ENCODE data around the gene PCNX3.

Gene PCNX3

GRCh38 chr11:65640483-65641296 is 25.1 kb downstream of the PCNX3 start:
- H3K27me3 Mint-ChIP-seq (ENCODE audit: low read depth), result no peaks in the 10 kb centered on the region
- TF ChIP-seq CTCF (IDR thresholded peaks at IDR 0.05; ENCODE audit: unreplicated experiment in 3 of 3), result no peak
- peaks cover 4% of the 10 kb centered on the region for H3K36me3 Mint-ChIP-seq (ENCODE audit: low read depth)
- peaks cover 18% of the 10 kb centered on the region for H3K4me1 Mint-ChIP-seq
- H3K9me3 Mint-ChIP-seq, result no peaks in the 10 kb centered on the region
- no peak overlapping the region for H3K27ac Mint-ChIP-seq
- no peak overlapping the region for H3K4me3 Mint-ChIP-seq

DNA sequence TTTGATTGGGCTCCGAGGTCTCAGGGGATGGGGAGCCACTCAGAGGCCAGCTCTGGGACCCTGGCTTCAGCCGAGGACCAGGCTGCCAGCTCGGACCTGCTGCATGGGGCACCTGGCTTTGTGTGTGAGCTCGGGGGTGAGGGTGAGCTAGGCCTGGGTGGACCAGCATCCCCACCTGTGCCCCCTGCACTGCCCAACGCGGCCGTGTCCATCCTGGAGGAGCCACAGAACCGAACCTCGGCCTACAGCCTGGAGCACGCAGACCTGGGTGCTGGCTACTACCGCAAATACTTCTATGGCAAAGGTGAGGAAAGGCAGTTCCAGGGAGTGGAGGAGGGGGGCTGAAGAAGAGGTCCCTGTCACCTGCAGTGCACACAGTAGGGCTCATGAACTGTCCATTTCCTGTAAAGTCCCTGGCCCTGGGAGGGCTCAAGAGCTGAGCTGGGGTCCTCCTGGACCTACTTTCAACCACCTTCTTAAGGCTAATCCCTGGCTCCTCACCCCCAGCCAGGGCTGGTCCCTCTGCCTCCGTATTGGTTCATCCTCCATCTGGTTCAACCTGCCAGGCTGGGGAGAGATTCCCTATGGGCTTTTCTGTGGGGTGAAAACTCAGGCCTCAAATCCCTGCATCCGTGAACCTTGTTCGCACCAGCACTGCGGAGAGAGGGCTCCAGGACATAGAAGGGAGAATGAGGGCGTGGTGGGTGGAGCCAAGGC is 25.9 kb downstream of the PCNX3 start:
- Mint-ChIP-seq H3K27ac (peak overlapping the region in 1 of 3 experiments; percentile 39), H3K27me3 (ENCODE audit: low read depth) (no peaks in the 10 kb centered on the region), H3K9me3 (no peaks in the 10 kb centered on the region), H3K36me3 (ENCODE audit: low read depth) (peaks cover 4% of the 10 kb centered on the region), H3K4me1 (peaks cover 20% of the 10 kb centered on the region), H3K4me3 (peak overlapping the region in 1 of 3 experiments; percentile 14)
- no peak for TF ChIP-seq CTCF (IDR thresholded peaks at IDR 0.05; ENCODE audit: unreplicated experiment in 3 of 3)

- Mint-ChIP-seq H3K9me3 (no peaks in the 10 kb centered on the region), H3K4me1 (peaks cover 20% of the 10 kb centered on the region), H3K4me3 (no peak overlapping the region), H3K36me3 (ENCODE audit: low read depth) (peaks cover 3% of the 10 kb centered on the region), H3K27me3 (ENCODE audit: low read depth) (no peaks in the 10 kb centered on the region), H3K27ac (peak overlapping the region in 1 of 3 experiments; percentile 39)
- TF ChIP-seq CTCF (IDR thresholded peaks at IDR 0.05; ENCODE audit: unreplicated experiment in 3 of 3), result no peak
These were observed 26.6 kb downstream of the PCNX3 start for GRCh38 chr11:65642014-65642671.

GRCh38 chr11:65643971-65644370 is 28.4 kb downstream of the PCNX3 start:
- no peak for TF ChIP-seq CTCF (IDR thresholded peaks at IDR 0.05; ENCODE audit: unreplicated experiment in 3 of 3)
- no peaks in the 10 kb centered on the region for H3K27me3 Mint-ChIP-seq (ENCODE audit: low read depth)
- H3K4me3 Mint-ChIP-seq, result no peak overlapping the region
- H3K4me1 Mint-ChIP-seq, result peaks cover 16% of the 10 kb centered on the region
- no peaks in the 10 kb centered on the region for H3K9me3 Mint-ChIP-seq
- no peaks in the 10 kb centered on the region for H3K36me3 Mint-ChIP-seq (ENCODE audit: low read depth)
- no peak overlapping the region for H3K27ac Mint-ChIP-seq

GRCh38 chr11:65644837-65645236 is 29.3 kb downstream of the PCNX3 start:
- Mint-ChIP-seq H3K27me3 (ENCODE audit: low read depth) (no peaks in the 10 kb centered on the region), H3K36me3 (ENCODE audit: low read depth) (no peaks in the 10 kb centered on the region), H3K27ac (no peak overlapping the region), H3K9me3 (no peaks in the 10 kb centered on the region), H3K4me3 (no peak overlapping the region), H3K4me1 (peaks cover 15% of the 10 kb centered on the region)
- no peak for TF ChIP-seq CTCF (IDR thresholded peaks at IDR 0.05; ENCODE audit: unreplicated experiment in 3 of 3)
